B cell (primary cell): ENCODE data around the gene CXCL10.

ENCODE experiments used
- EZH2 ChIP-seq: IDR thresholded peaks from 2 replicates; pipeline ENCODE4 v1.6.1; 2012; ENCODE audit warnings: borderline replicate concordance, low read depth, mild to moderate bottlenecking, moderate library complexity, low read length; ENCODE audit not compliant: insufficient read depth, poor library complexity, severe bottlenecking
- TF ChIP-seq, protein P1 (sequence below): fragments of 200-600 bp; IDR thresholded peaks from one replicate; pipeline ENCODE4 v1.8.0; 2022; ENCODE audit warnings: antibody characterized with exemption, mild to moderate bottlenecking

DNA sequence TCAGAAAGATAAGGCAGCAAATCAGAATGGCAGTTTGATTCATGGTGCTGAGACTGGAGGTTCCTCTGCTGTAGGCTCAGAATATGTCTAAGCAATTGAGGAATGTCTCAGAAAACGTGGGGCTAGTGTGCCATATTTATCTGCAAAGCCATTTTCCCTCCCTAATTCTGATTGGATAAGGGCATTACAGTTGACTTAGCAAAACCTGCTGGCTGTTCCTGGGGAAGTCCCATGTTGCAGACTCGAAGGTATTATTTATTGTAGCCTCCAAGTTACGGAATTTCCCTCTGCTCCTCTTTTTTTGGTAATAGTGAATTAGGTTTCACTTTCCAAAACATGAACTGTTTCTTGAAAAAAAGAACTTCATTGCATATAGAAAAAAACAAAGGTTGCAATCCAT lies at the start of gene CXCL10:
- TF ChIP-seq, protein P1, sequence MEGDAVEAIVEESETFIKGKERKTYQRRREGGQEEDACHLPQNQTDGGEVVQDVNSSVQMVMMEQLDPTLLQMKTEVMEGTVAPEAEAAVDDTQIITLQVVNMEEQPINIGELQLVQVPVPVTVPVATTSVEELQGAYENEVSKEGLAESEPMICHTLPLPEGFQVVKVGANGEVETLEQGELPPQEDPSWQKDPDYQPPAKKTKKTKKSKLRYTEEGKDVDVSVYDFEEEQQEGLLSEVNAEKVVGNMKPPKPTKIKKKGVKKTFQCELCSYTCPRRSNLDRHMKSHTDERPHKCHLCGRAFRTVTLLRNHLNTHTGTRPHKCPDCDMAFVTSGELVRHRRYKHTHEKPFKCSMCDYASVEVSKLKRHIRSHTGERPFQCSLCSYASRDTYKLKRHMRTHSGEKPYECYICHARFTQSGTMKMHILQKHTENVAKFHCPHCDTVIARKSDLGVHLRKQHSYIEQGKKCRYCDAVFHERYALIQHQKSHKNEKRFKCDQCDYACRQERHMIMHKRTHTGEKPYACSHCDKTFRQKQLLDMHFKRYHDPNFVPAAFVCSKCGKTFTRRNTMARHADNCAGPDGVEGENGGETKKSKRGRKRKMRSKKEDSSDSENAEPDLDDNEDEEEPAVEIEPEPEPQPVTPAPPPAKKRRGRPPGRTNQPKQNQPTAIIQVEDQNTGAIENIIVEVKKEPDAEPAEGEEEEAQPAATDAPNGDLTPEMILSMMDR: no peak
- TF ChIP-seq EZH2: no peak
